Rectal smooth muscle tissue (tissue), 1 donor: ENCODE results near the gene STPG4.

Experiments
- H3K27ac ChIP-seq: one replicate; pipeline ENCODE4 v1.7.0; 2013; ENCODE audit warnings: low read depth, low read length, inconsistent platforms
- H3K27me3 ChIP-seq: one replicate; pipeline ENCODE4 v1.7.0; 2013; ENCODE audit warnings: low read length; ENCODE audit not compliant: control insufficient read depth, insufficient read depth
- H3K36me3 ChIP-seq: one replicate; pipeline ENCODE4 v1.7.0; 2013; ENCODE audit warnings: low read length; ENCODE audit not compliant: control insufficient read depth, insufficient read depth
- H3K4me1 ChIP-seq: one replicate; pipeline ENCODE4 v1.7.0; 2013; ENCODE audit warnings: low read length; ENCODE audit not compliant: control insufficient read depth, insufficient read depth
- H3K4me3 ChIP-seq: one replicate; pipeline ENCODE4 v1.7.0; 2013; ENCODE audit warnings: low read length
- H3K9ac ChIP-seq: one replicate; pipeline ENCODE4 v1.7.0; 2013; ENCODE audit warnings: low read length

Gene STPG4

DNA sequence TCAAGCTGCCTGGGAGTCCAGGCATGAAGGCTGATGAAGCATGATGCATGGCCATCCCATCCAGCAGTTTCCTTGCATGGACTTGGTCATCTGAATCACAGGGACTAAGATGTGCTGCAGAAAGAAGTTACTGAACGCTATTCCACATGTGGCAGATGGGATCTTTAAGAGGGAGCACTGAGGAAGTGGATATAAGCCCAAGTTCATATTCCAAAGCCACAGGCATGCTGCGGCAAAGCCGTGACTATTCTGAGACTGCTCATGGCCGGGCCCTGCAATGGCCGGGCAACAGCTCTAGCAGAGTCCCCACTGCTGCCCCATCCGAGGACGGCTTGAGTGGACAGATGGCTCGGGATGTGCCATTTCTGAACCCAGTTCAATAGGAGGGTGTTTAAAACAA lies 61.5 kb downstream of the STPG4 start:
- Histone ChIP-seq H3K36me3 (no peaks in the 10 kb centered on the region), H3K27me3 (no peaks in the 10 kb centered on the region), H3K4me3 (no peak overlapping the region), H3K27ac (no peak overlapping the region), H3K9ac (no peak overlapping the region), H3K4me1 (peaks cover 13% of the 10 kb centered on the region)

DNA sequence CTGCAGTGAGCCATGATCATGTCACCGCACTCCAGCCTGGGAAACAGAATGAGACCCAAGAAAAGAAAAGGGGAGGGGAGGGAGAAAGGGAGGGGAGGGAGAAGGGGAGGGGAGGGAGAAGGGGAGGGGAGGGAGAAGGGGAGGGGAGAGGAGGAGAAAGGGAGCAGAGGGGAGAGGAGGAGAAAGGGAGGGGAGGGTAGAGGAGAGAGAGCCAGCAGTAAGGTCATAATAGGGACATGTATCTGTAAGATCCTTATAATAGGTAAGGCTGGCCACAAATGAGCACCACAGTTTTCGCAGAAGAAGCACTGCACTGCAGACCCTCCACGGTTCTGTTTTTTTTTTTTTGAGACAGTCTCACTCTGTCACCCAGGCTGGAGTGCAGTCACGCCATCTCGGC lies 62.6 kb downstream of the STPG4 start:
- Histone ChIP-seq H3K4me3 (no peak overlapping the region), H3K9ac (no peak overlapping the region), H3K27ac (no peak overlapping the region), H3K36me3 (no peaks in the 10 kb centered on the region), H3K27me3 (no peaks in the 10 kb centered on the region), H3K4me1 (peaks cover 6% of the 10 kb centered on the region)

DNA sequence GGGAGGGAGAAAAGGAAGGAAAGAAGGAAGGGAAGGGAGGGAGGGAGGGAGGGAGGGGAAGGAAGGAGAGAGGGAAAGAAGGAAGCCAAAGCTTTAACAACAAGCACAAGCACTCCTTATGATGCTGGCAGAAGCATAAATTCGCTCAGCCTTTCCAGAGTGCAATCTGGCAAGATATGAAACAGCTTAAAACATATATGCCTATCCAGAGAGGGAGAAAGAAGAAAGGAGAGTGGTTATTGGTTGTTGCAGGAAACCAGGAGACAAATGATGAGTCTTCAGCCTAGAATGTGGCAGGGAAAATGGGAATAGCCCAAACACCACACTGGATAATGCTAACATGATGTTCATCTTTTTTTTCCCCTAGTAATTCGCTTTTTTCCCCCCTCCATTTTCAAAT lies 64.0 kb downstream of the STPG4 start:
- Histone ChIP-seq H3K36me3 (no peaks in the 10 kb centered on the region), H3K27ac (peak overlapping the region; percentile 8), H3K27me3 (no peaks in the 10 kb centered on the region), H3K4me3 (no peak overlapping the region), H3K9ac (no peak overlapping the region), H3K4me1 (peaks cover 8% of the 10 kb centered on the region)

DNA sequence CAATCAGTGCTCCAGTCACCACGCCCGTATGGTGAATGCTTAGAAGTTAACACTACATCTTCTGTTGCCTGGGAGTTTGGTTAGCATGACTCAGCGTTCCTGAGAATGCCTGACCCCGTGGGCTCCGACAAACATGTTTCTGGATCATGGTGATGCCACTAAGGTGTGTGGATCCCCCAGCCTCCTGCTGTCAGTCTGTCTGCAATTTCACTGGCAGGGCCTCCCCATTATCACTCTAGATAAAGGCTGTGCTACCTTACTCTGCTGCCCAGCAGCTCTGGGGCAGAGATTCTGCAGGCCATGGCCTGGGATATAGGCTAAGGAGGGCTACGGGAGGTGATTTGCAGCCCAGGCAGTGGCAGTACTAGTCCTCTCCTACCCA lies 66.0 kb downstream of the STPG4 start:
- Histone ChIP-seq H3K27me3 (no peaks in the 10 kb centered on the region), H3K4me3 (no peak overlapping the region), H3K9ac (no peak overlapping the region), H3K27ac (no peak overlapping the region), H3K4me1 (peaks cover 13% of the 10 kb centered on the region), H3K36me3 (no peaks in the 10 kb centered on the region)

DNA sequence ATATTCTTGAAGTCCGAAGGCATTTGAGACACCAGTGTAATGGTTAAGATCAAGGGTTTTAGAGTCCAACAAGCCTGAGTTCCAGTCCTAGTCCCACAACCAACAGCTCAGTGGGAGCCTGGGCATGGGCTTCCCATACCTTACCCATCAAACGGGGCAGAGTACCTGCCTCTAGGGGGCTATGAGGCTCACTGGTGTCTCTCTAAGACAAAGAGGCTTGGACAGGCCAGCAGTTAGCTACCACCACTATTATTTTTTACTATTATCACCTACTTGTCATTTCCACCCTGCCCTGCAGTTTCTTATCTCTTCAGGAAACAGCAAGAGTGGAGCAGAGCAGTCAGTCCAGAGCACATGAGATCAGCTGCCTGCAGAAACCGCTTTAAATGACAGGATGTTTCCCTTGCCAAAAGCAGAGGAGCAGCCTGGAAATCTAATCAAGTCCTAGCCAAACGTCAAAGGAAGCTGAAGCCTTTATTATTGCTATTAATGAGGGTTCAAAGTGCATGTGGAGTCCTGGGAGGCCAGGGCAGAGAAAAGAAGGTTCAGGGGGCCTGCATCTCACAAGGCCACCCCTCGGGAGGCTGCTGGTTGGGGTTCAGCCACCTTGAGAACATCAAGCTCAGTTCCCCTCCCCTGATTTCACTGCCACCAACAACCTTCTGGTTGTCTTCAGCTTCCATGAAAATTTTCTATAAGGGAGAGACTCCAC lies 66.6 kb downstream of the STPG4 start:
- no peak overlapping the region for H3K4me3 ChIP-seq
- H3K27ac ChIP-seq, result no peak overlapping the region
- H3K36me3 ChIP-seq, result no peaks in the 10 kb centered on the region
- H3K27me3 ChIP-seq, result no peaks in the 10 kb centered on the region
- H3K9ac ChIP-seq, result no peak overlapping the region
- H3K4me1 ChIP-seq, result peaks cover 13% of the 10 kb centered on the region

DNA sequence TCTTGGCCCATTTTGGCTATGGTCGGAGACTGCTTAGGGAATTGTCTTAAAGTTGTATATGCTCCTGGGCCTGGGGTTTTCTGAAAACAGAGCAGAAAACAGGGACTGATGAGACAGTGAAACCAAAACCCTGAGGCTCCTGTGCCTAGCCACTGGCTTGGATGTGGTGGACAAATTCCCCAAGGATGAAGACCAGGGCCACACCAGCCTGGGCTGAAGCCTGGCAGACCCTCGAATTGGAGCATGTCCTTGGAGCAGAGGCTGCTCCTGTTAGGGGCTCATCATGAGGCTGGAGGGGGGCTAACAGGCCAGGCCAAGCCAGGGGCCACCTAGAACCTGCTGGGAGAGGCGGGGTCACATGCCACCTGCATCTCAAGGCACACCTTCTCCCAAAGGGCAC lies 68.1 kb downstream of the STPG4 start:
- Histone ChIP-seq H3K36me3 (no peaks in the 10 kb centered on the region), H3K4me1 (peaks cover 13% of the 10 kb centered on the region), H3K27me3 (no peaks in the 10 kb centered on the region), H3K9ac (no peak overlapping the region), H3K27ac (no peak overlapping the region), H3K4me3 (no peak overlapping the region)

DNA sequence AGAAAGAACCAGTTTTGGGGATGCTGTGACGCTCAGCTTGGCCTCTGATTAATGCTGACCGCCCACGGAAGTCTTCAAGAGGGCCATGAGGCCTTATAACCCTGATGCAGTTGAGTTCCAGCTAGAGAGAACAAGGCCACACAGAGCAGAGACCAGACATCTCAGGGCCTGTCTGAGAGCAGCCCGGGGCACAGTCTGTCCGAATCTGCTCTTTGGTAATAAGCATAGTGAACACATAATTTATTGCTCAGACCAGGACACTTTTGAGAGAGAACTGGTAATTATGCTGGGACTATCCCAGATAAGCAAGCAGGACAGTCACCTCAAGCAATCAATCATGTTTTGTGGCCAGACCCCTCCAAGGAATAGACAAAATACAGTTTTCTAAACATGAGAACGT lies 68.5 kb downstream of the STPG4 start:
- Histone ChIP-seq H3K4me3 (no peak overlapping the region), H3K36me3 (no peaks in the 10 kb centered on the region), H3K27ac (no peak overlapping the region), H3K27me3 (no peaks in the 10 kb centered on the region), H3K4me1 (peaks cover 13% of the 10 kb centered on the region), H3K9ac (no peak overlapping the region)

DNA sequence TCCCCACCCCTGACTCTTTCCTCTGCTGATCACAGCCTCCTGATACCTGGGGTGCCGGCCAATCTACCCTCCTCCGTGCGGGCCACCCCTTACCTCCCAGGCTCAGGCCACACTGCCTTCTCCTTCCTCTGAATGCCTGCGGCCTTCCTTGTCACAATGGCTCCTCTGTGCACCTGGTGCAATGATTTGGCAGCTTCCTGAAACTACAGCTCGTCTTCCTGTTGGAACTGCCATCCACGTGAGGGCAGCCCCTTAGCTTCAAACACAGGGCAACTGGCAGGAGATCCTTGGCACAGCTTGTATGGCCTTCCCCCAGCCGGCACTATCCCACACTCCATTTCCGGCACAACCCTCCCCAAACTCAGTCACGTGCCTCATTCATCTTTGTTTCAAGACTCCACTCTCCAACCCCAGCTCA lies 69.0 kb downstream of the STPG4 start:
- Histone ChIP-seq H3K27me3 (no peaks in the 10 kb centered on the region), H3K36me3 (no peaks in the 10 kb centered on the region), H3K27ac (no peak overlapping the region), H3K9ac (no peak overlapping the region), H3K4me1 (peaks cover 10% of the 10 kb centered on the region), H3K4me3 (no peak overlapping the region)

DNA sequence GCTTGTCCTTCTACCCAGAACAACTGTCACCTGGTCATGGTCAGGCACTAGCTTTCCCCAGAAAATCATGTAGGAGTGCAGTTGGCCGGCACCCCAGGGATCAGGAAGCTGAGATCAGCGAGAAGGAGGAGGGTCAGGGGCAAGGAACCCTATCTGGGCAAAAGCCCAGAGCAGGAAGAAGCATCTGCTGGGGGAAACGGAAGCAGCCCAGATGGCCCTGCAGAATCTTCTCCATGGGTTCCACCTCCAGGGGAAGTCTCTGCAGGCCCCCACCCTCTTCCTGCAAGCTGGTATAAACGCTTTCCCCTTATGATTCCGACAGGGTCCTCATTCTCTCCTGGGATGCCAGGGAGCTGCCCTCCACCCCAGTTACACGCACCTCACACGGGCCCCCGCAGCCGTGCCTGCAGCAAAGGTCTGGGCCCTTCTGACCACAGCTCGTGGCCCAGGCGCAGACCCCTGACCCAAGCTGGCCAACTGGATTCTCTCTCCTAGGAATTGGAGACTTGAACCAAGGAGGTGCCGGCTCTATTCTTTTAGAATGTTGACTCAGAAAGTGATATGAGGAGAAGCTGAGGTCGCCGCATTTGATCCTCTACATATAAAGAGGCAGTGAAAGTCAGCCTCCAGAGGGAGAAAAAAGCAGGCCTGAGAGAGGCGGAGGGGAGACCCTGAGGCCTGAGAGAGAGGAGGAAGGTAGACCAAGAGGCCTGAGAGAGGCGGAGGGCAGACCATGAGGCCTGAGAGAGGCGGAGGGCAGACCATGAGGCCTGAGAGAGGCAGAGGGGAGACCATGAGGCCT lies 71.0 kb downstream of the STPG4 start:
- no peak overlapping the region for H3K9ac ChIP-seq
- H3K4me3 ChIP-seq, result no peak overlapping the region
- H3K27me3 ChIP-seq, result no peaks in the 10 kb centered on the region
- H3K27ac ChIP-seq, result no peak overlapping the region
- H3K36me3 ChIP-seq, result no peaks in the 10 kb centered on the region
- H3K4me1 ChIP-seq, result peaks cover 19% of the 10 kb centered on the region

DNA sequence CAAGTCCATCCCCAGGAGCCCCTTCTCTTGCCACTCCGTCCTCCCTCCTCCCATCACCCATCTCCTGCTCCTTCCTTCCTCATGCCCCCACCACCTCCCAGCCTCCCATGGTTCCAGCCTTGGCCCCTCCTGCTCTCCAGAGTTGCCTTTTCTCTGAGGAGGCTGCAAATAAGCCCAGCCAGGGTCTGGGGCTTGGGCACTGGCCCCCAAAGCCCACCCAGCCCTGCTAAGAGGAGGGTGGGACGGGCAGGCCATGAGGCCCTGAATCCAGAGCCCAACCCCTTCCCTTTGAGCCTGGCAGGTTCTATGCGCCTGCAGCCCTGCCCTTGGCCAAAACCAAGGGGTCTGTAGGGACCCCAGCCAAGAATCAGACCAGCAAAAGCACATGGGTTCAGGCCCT lies 71.6 kb downstream of the STPG4 start:
- H3K9ac ChIP-seq, result no peak overlapping the region
- H3K4me1 ChIP-seq, result peaks cover 19% of the 10 kb centered on the region
- H3K4me3 ChIP-seq, result no peak overlapping the region
- H3K27ac ChIP-seq, result no peak overlapping the region
- no peaks in the 10 kb centered on the region for H3K36me3 ChIP-seq
- H3K27me3 ChIP-seq, result no peaks in the 10 kb centered on the region

DNA sequence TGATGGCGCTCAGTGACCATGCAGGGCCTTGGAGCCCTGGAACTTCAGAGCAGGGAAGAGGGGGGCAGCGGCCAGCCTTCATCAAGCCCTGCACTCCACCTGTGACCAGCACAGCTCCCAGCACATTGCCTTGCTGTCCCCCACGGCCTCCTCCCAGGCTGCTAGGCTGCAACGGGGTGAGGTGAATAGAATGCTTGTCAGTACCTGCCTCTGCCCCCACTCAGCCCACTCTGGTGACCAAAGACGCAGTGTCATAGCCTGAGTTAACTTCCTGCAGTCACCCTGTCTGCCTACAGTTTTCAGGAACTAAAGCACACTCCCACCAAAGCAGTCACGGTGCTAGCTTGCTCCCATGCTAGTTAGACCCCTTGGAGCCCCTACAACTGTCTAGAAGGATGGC lies 72.1 kb downstream of the STPG4 start:
- Histone ChIP-seq H3K4me1 (peaks cover 19% of the 10 kb centered on the region), H3K4me3 (no peak overlapping the region), H3K27me3 (no peaks in the 10 kb centered on the region), H3K27ac (no peak overlapping the region), H3K9ac (no peak overlapping the region), H3K36me3 (no peaks in the 10 kb centered on the region)

DNA sequence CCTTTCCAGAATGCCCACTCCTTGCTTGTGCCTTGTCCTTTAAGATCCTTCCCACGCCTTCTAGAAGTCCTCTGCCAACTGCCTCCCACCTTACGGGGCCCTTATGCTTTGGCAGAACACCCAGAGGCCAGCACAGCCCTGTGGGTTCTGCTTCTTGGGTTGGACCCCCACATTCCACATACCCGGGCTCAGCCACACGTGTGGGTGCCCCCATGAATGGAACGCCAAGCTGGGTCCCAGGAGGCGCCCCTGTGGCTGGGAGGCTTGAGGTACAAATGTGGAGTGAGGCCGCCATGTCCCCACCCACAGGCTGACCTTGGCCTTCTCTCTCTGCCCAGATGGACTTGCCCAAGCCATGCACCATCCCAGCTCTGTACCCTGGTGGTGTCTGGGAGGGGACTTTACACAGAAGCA lies 74.2 kb downstream of the STPG4 start:
- H3K4me3 ChIP-seq, result no peak overlapping the region
- no peak overlapping the region for H3K27ac ChIP-seq
- H3K36me3 ChIP-seq, result no peaks in the 10 kb centered on the region
- no peaks in the 10 kb centered on the region for H3K27me3 ChIP-seq
- H3K4me1 ChIP-seq, result peaks cover 24% of the 10 kb centered on the region
- H3K9ac ChIP-seq, result no peak overlapping the region
